GM21515 (cell line): ENCODE measurements around the gene SPEF1.
"Not testable (repeated sequence)": the region's sequence is repeated elsewhere in the genome, so short reads cannot be mapped to it uniquely, and the experiment has no call there.

Experiments
- ATAC-seq: cut with Tn5 transposase; IDR thresholded peaks from one replicate; pipeline ENCODE4 v1.9.1; 2021; ENCODE audit not compliant: unreplicated experiment

SPEF1 gene

GRCh38 chr20:3789201-3789600 lies 8.0 kb upstream of the SPEF1 start:
- not testable (repeated sequence) for ATAC-seq

GRCh38 chr20:3788685-3789155 lies 7.5 kb upstream of the SPEF1 start:
- no peak for ATAC-seq

- no peak for ATAC-seq
Observed at GRCh38 chr20:3787324-3788014, 6.2 kb upstream of the SPEF1 start.

- peak; percentile 71 for ATAC-seq
Observed at GRCh38 chr20:3786665-3787323, 5.5 kb upstream of the SPEF1 start, which contains the start of gene CENPB. TSS of gene CENPB (minus strand) at chr20:3786740. CDS start at chr20:3786483, 257 bp downstream.

DNA sequence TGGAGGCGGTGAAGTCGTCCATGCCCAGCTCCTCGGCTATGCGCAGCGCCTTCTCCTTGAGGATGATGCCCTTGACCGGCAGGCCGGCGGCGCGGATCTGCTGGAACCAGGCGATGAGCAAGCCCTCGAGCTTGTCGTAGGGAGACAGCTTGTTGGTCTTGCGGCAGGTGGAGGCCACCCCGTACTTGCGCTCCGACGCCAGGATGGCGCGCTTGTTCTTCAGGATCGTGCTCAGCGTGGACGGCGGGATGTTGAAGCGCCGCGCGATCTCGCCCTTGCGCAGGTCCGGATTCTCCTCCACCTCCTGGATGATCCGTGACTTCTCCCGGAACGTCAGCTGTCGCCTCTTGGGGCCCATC lies 4.9 kb upstream of the SPEF1 start:
- ATAC-seq = peak; percentile 18

DNA sequence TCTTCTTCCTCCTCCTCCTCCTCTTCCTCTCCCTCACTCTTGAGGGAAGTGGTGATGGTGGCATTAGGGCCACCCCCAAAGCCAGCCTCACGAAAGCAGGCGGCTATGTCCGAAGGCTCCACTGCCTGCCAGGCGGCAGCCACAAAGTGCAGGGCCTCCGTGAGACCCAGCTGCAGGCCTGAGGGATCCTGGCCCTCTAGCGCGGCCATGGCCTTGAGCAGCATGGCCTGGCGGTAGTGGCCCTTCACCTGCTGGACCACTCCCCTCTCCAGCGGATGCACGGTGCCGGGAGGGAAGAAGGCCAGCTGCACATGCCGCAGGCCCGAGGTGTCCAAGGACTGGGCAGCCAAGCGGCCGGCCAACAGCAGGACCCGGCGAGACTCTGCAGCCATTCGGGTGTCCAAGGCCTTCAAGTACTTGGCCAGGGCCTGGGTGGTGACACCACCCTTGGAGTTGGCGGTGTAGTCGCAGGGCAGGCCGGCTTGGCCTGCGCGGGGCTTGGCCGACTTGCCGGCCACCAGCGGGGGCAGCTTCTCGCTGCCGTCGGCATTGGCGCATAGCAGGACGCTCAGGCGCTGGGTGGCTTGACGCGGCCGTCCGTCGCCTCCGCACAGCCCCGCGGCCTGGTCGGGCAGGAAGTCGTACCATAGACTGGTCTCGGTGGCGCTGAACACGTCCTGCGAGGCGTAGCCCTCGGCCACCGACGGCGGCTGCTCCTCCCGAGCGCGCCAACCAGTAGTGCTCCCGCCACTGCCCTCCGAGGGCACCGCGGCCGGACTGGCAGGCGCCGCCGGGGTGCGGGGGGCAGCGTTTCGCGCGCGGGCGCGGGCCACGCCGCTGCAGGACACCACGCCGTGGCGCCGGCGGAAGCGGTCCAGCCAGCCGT lies 4.2 kb upstream of the SPEF1 start:
- ATAC-seq = no peak

- no peak for ATAC-seq
Observed at GRCh38 chr20:3784863-3785239, 3.6 kb upstream of the SPEF1 start.

DNA sequence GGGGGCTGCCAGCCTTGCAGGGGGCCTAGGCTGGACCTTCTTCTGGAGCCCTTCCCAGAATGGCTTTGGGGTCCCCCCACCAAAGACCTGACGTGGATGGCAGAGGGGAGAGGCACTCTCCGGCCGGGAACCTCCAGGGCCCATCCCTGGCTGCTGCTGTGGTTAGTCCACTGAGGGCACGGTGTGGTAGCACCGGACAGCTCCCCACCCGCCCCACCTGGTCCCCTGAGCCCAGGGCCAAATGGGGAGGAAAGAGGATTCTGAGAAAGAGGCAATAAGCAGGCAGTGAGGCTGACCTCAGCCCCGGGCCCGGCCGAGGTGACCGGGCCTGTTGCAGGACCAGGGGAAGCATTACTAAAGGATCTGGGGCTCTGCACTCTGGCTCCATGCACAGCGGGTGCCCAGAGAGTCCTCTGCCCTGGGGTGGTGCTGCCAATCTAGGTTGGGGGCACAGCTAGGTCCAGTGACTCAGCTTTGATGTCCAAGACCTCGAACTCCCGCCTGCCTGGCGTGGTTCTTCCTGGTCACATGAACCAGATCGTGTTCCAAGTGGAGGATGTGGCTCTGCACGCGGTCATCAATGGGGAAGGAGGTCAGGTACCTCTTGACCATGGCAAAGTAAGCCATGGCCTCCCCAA lies 3.1 kb upstream of the SPEF1 start:
- ATAC-seq = no peak

- no peak for ATAC-seq
Observed at GRCh38 chr20:3783511-3784195, 2.4 kb upstream of the SPEF1 start.

DNA sequence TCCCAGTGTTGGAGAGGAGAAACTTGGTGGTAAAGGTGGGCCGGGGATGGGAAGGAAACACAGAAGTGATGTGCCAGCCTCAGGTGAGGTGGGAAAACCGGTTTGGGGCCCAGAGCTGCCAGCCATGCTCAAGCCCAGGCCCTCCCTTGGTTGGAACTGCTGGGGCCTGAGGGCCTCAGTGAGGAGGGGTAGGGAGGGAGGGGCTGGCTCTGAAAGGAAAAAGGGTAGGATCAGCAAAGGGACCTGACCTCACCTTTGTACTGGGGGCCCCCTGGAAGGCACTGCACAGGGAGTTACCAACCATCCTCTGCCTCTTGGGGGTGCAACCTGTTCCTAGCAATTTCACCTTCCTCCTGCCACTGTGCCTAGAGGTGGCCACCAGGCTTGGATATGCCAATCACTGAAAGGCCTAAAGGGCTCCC lies 1.8 kb upstream of the SPEF1 start:
- ATAC-seq = no peak

GRCh38 chr20:3782597-3782996 lies 1.3 kb upstream of the SPEF1 start:
- no peak for ATAC-seq

DNA sequence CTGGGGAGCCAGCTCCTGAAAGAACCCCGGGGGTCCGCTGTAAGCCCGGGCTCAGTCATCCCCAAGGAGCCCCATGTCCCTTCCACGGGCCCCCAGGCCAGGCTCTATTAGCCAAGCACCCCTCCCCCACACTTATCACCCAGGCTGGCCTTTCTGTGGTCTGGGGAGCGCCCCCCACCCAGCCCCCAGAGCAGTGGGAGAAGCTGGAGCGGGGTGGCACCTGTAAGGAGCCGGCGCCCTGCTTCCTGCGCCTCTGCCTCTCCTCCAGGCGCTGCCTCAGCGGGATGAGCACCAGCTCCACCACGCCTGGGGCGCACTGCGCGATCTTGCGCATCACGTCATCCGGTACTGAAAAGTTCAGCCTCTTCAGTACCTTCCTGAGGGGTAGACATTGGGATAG lies 2.3 kb downstream of the SPEF1 start:
- ATAC-seq = no peak

- no peak for ATAC-seq
Observed at GRCh38 chr20:3777716-3778629, 3.3 kb downstream of the SPEF1 start.

DNA sequence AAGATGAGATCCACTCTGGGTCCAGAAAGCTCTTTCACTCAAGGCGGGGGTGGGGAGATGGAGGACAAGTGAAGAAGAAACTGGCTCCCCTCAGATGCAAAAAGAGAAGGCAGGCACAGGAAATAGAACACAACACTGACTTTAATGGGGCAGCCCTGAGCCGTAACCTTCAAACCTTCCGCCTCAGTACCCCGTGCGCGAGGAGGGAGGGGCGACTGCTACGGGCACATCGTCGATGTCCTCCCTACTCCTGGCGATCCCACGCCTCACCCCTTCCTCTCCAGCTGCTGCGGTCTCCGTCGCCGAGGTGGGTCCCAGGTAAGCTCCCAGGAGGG lies 3.9 kb downstream of the SPEF1 start:
- ATAC-seq = no peak

- no peak for ATAC-seq
Observed at GRCh38 chr20:3775457-3776108, 5.7 kb downstream of the SPEF1 start.

GRCh38 chr20:3771552-3772058 lies 9.6 kb downstream of the SPEF1 start:
- ATAC-seq = no peak

- peak; percentile 33 for ATAC-seq
Observed at GRCh38 chr20:3768342-3769130, 12.7 kb downstream of the SPEF1 start.
